SU-DHL-6 (cell line): Measurements from ENCODE around the gene SLC1A5.

ENCODE experiments used
- H2AFZ ChIP-seq: fragments of 200-600 bp; sonication (generic); 2 replicates; pipeline ENCODE4 v1.6.1; 2014; ENCODE audit warnings: low read depth, mild to moderate bottlenecking, moderate library complexity, mixed read lengths, antibody characterized with exemption, low read length; ENCODE audit not compliant: severe bottlenecking
- H3F3A ChIP-seq: fragments of 200-600 bp; shearing (Covaris generic); 2 replicates; pipeline ENCODE4 v1.6.0; 2016; ENCODE audit warnings: antibody characterized with exemption, mild to moderate bottlenecking; ENCODE audit not compliant: insufficient read depth
- H3K27ac ChIP-seq: fragments of 200-600 bp; sonication (generic); 2 replicates; pipeline ENCODE4 v1.5.1; 2016; ENCODE audit warnings: low read depth, mild to moderate bottlenecking, low read length, moderate library complexity, mixed read lengths
- H3K27me3 ChIP-seq: fragments of 200-600 bp; sonication (generic), shearing (Covaris generic); 2 replicates; pipeline ENCODE4 v1.6.0; 2014; ENCODE audit warnings: mild to moderate bottlenecking, low read length
- H3K36me3 ChIP-seq: fragments of 200-600 bp; sonication (generic); 2 replicates; pipeline ENCODE4 v1.6.1; 2014; ENCODE audit warnings: mild to moderate bottlenecking, low read length, mixed read lengths
- H3K4me2 ChIP-seq: fragments of 300-600, 200-600 bp; shearing (Covaris generic), sonication (generic); 2 replicates; pipeline ENCODE4 v1.6.0; 2014; ENCODE audit warnings: low read length, low read depth, mild to moderate bottlenecking; ENCODE audit not compliant: poor library complexity, severe bottlenecking
- H3K4me3 ChIP-seq: fragments of 200-600 bp; sonication (generic); 2 replicates; pipeline ENCODE4 v1.5.1; 2014; ENCODE audit warnings: antibody characterized with exemption, low read length, mild to moderate bottlenecking, mixed read lengths; ENCODE audit not compliant: insufficient read depth, poor library complexity, severe bottlenecking
- H3K79me2 ChIP-seq: fragments of 200-600 bp; sonication (generic); 2 replicates; pipeline ENCODE4 v1.6.1; 2014; ENCODE audit warnings: mild to moderate bottlenecking, low read length, moderate library complexity; ENCODE audit not compliant: insufficient read depth
- H3K9ac ChIP-seq: fragments of 200-600 bp; sonication (generic); 2 replicates; pipeline ENCODE4 v1.7.0; 2014; ENCODE audit warnings: mild to moderate bottlenecking, low read length
- H3K9me2 ChIP-seq: fragments of 200-600 bp; sonication (generic); replicated peaks from 2 replicates; pipeline ENCODE4 v1.6.1; 2014; ENCODE audit warnings: low read length; ENCODE audit not compliant: insufficient read depth
- H3K9me3 ChIP-seq: fragments of 200-600 bp; sonication (generic); 2 replicates; pipeline ENCODE4 v1.6.1; 2014; ENCODE audit warnings: low read length, mixed read lengths; ENCODE audit not compliant: insufficient read depth
- H4K20me1 ChIP-seq: fragments of 200-600 bp; sonication (generic); 2 replicates; pipeline ENCODE4 v1.6.1; 2014; ENCODE audit warnings: low read depth, mild to moderate bottlenecking, antibody characterized with exemption, low read length, moderate library complexity, mixed read lengths
- EZH2phosphoT487 ChIP-seq: fragments of 200-600 bp; sonication (generic), shearing (Covaris generic); conservative IDR thresholded peaks from 2 replicates; pipeline ENCODE4 v1.6.1; 2018; ENCODE audit warnings: mild to moderate bottlenecking, antibody characterized with exemption, low read length, moderate library complexity, mixed read lengths
- TF ChIP-seq, protein P1 (sequence below): fragments of 200-600 bp; sonication (generic); IDR thresholded peaks from one replicate; pipeline ENCODE4 v1.5.1; 2017; ENCODE audit warnings: antibody characterized with exemption, mild to moderate bottlenecking, low read length, moderate library complexity; ENCODE audit not compliant: insufficient read depth, poor library complexity, severe bottlenecking

Gene SLC1A5

GRCh38 chr19:46725036-46725820 is 63.2 kb downstream of the SLC1A5 start:
- TF ChIP-seq, protein P1, sequence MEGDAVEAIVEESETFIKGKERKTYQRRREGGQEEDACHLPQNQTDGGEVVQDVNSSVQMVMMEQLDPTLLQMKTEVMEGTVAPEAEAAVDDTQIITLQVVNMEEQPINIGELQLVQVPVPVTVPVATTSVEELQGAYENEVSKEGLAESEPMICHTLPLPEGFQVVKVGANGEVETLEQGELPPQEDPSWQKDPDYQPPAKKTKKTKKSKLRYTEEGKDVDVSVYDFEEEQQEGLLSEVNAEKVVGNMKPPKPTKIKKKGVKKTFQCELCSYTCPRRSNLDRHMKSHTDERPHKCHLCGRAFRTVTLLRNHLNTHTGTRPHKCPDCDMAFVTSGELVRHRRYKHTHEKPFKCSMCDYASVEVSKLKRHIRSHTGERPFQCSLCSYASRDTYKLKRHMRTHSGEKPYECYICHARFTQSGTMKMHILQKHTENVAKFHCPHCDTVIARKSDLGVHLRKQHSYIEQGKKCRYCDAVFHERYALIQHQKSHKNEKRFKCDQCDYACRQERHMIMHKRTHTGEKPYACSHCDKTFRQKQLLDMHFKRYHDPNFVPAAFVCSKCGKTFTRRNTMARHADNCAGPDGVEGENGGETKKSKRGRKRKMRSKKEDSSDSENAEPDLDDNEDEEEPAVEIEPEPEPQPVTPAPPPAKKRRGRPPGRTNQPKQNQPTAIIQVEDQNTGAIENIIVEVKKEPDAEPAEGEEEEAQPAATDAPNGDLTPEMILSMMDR = no peak
- TF ChIP-seq EZH2phosphoT487 = no peak
- H3K27me3 ChIP-seq = no peaks in the 10 kb centered on the region
- no peak overlapping the region for H2AFZ ChIP-seq
- H3K4me3 ChIP-seq = no peak overlapping the region
- H3K9me3 ChIP-seq = no peaks in the 10 kb centered on the region
- no peaks in the 10 kb centered on the region for H3F3A ChIP-seq
- no peak overlapping the region for H3K4me2 ChIP-seq
- no peak overlapping the region for H3K9ac ChIP-seq
- no peaks in the 10 kb centered on the region for H4K20me1 ChIP-seq
- H3K27ac ChIP-seq = no peak overlapping the region
- H3K9me2 ChIP-seq = no peaks in the 10 kb centered on the region
- no peaks in the 10 kb centered on the region; the same call in 1 of the 2 replicates for H3K79me2 ChIP-seq
- H3K36me3 ChIP-seq = no peaks in the 10 kb centered on the region
